GM19238 (cell line): ENCODE data around the gene EXTL1.

Experiments
- DNase-seq: peaks from one replicate; pipeline ENCODE4 v3.0.0; 2011; ENCODE audit warnings: low spot score; ENCODE audit not compliant: insufficient read length

EXTL1 gene

GRCh38 chr1:26070296-26070962 is 48.9 kb downstream of the EXTL1 start:
- no peak for DNase-seq

GRCh38 chr1:26070963-26071342 is 49.4 kb downstream of the EXTL1 start:
- DNase-seq = no peak

GRCh38 chr1:26072305-26072704 is 50.7 kb downstream of the EXTL1 start:
- DNase-seq = no peak

GRCh38 chr1:26075421-26076144 is 54.0 kb downstream of the EXTL1 start:
- no peak for DNase-seq

GRCh38 chr1:26077524-26077923 is 55.9 kb downstream of the EXTL1 start:
- DNase-seq = no peak

GRCh38 chr1:26078286-26079177 is 57.0 kb downstream of the EXTL1 start:
- no peak for DNase-seq

GRCh38 chr1:26079178-26079563 is 57.6 kb downstream of the EXTL1 start:
- DNase-seq = no peak

GRCh38 chr1:26079960-26080814 is 58.6 kb downstream of the EXTL1 start:
- DNase-seq = no peak

- DNase-seq = no peak
Observed at GRCh38 chr1:26081267-26082019, 59.9 kb downstream of the EXTL1 start.

- no peak for DNase-seq
Observed at GRCh38 chr1:26082020-26082350, 60.4 kb downstream of the EXTL1 start.

GRCh38 chr1:26083208-26083607 is 61.6 kb downstream of the EXTL1 start:
- DNase-seq = no peak

GRCh38 chr1:26084091-26084561 is 62.6 kb downstream of the EXTL1 start:
- no peak for DNase-seq

- DNase-seq = no peak
Observed at GRCh38 chr1:26084844-26085243, 63.3 kb downstream of the EXTL1 start.
